ENCODE measurements around the gene LAMA5. TPM values are rescaled to one million over a fixed set of nuclear protein-coding genes. Genes with fewer than 3 reads are reported as not detected.
A peak's percentile ranks its signal among the peaks of the same experiment; 100 is the strongest.

LAMA5 gene
- polyA plus RNA-seq, 3 donors, result 0.05 TPM; not detected in 2

DNA sequence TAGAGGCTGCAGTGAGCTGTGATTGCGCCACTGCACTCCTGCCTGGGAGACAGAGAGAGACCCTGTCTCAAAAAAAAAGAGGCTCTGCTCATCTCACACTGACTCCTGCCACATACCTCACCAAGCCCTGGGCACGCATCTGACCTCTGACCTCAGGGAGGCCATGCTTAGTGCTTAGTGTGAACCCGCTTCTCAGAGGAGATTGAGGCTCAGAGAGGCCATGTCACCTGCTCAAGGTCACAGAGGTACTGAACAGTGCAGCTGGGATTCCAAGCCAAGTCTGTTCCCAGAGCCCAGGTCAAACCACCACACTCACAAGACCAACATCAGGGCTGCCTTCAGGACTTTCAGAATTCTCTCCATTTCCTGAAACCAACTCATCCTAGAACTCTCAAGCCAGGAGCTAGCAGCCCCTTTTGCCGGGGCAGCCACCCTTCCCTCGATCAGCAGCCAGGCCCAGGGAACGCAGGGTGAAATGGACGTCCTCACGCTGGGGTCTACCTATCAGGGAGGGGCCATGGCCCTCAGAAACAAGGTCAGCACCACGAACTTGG is 37.1 kb upstream of the LAMA5 start:
- H3K27me3 ChIP-seq (ENCODE audit: control insufficient read depth in 2 of 2, insufficient read depth in 2 of 2, low read length in 2 of 2), result no peaks in the 10 kb centered on the region
- H4K20me1 ChIP-seq (ENCODE audit: insufficient read depth, low read length), result peaks cover 10% of the 10 kb centered on the region
- H3K9me3 ChIP-seq (replicated peaks in 1 of 2; ENCODE audit: control insufficient read depth in 1 of 2, insufficient read depth in 1 of 2, low read length in 2 of 2), result no peaks in the 10 kb centered on the region
- H3K4me1 Mint-ChIP-seq, result peaks cover 25% of the 10 kb centered on the region
- DNase-seq, result no peak
- 100% methylated on average over 7 of the region's 9 CpGs for WGBS (ENCODE audit: insufficient coverage)
- peaks cover 9 to 24% of the 10 kb centered on the region in 2 donors for H3K36me3 Mint-ChIP-seq
- H3K27me3 Mint-ChIP-seq (ENCODE audit: low read depth in 3 of 3), result peaks cover 3 to 8% (median 4%) of the 10 kb centered on the region in 3 donors
- no peak overlapping the region for H3K9ac ChIP-seq (ENCODE audit: insufficient read depth, low read length, poor library complexity, severe bottlenecking)
- H3K27ac Mint-ChIP-seq, result peak overlapping the region in 2 of 7 donors; percentile 37 to 57
- H3K27ac ChIP-seq (ENCODE audit: low read depth in 1 of 2, low read length in 2 of 2), result peak overlapping the region in 1 of 2 donors; percentile 5
- no peak overlapping the region for H2AFZ ChIP-seq (ENCODE audit: insufficient read depth, low read depth, low read length, poor library complexity, severe bottlenecking)
- no peak overlapping the region for H3K4me2 ChIP-seq (replicated peaks; ENCODE audit: extremely low read depth, low read length, poor library complexity, severe bottlenecking)
- H3K9me3 Mint-ChIP-seq, result no peaks in the 10 kb centered on the region
- TF ChIP-seq, protein P1, sequence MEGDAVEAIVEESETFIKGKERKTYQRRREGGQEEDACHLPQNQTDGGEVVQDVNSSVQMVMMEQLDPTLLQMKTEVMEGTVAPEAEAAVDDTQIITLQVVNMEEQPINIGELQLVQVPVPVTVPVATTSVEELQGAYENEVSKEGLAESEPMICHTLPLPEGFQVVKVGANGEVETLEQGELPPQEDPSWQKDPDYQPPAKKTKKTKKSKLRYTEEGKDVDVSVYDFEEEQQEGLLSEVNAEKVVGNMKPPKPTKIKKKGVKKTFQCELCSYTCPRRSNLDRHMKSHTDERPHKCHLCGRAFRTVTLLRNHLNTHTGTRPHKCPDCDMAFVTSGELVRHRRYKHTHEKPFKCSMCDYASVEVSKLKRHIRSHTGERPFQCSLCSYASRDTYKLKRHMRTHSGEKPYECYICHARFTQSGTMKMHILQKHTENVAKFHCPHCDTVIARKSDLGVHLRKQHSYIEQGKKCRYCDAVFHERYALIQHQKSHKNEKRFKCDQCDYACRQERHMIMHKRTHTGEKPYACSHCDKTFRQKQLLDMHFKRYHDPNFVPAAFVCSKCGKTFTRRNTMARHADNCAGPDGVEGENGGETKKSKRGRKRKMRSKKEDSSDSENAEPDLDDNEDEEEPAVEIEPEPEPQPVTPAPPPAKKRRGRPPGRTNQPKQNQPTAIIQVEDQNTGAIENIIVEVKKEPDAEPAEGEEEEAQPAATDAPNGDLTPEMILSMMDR (IDR thresholded peaks at IDR 0.05), result no peak
- H3K79me2 ChIP-seq (ENCODE audit: insufficient read depth, low read length), result peaks cover 23% of the 10 kb centered on the region
- intact Hi-C loops (cut with micrococcal nuclease), result loop anchor here in 1 of 2 donors (10.0 kb wide), 2 partner anchors 169 to 391 kb away; partner anchors contain the start of genes MRGBP and OSBPL2
- H3K4me1 ChIP-seq (ENCODE audit: control insufficient read depth in 1 of 2, insufficient read depth in 2 of 2, low read length in 2 of 2), result peaks cover 25 to 33% of the 10 kb centered on the region in 2 donors
- peaks cover 3 to 9% of the 10 kb centered on the region in 2 donors for H3K36me3 ChIP-seq (replicated peaks in 1 of 2; ENCODE audit: control insufficient read depth in 1 of 2, insufficient read depth in 2 of 2, low read length in 2 of 2)
- H3K4me3 ChIP-seq (replicated peaks in 1 of 3; ENCODE audit: low read depth in 2 of 3, low read length in 3 of 3), result no peak overlapping the region
- no peak overlapping the region for H3K4me3 Mint-ChIP-seq

DNA sequence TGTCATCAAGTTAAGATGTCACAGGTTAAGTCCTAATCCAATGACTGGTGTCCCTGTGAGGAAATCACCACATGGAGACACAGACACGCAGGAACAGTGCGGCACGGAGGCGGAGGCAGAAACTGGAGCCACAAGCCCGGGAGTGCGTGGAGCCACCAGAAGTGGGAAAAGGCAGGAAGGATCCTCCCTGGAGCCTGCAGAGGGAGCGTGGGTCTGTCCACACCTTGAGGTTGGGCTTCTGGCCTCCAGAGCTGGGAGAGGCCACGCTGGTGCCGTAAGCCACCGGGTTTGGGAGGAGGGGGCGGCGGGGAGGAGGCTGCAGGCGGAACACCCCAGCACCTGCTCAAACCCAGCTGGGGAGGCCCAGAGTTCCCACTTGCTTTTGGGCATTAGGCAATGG is 36.2 kb upstream of the LAMA5 start:
- intact Hi-C loops (cut with micrococcal nuclease), result loop anchor here in 1 of 2 donors (10.0 kb wide), 2 partner anchors 169 to 391 kb away; partner anchors contain the start of genes MRGBP and OSBPL2
- Histone ChIP-seq H3K27ac (ENCODE audit: low read depth in 1 of 2, low read length in 2 of 2) (no peak overlapping the region), H4K20me1 (ENCODE audit: insufficient read depth, low read length) (peaks cover 10% of the 10 kb centered on the region), H3K27me3 (ENCODE audit: control insufficient read depth in 2 of 2, insufficient read depth in 2 of 2, low read length in 2 of 2) (no peaks in the 10 kb centered on the region), H3K79me2 (ENCODE audit: insufficient read depth, low read length) (peaks cover 23% of the 10 kb centered on the region), H3K9ac (ENCODE audit: insufficient read depth, low read length, poor library complexity, severe bottlenecking) (no peak overlapping the region), H3K4me1 (ENCODE audit: control insufficient read depth in 1 of 2, insufficient read depth in 2 of 2, low read length in 2 of 2) (peaks cover 25 to 33% of the 10 kb centered on the region in 2 donors), H3K36me3 (replicated peaks in 1 of 2; ENCODE audit: control insufficient read depth in 1 of 2, insufficient read depth in 2 of 2, low read length in 2 of 2) (peaks cover 3 to 9% of the 10 kb centered on the region in 2 donors), H2AFZ (ENCODE audit: insufficient read depth, low read depth, low read length, poor library complexity, severe bottlenecking) (no peak overlapping the region), H3K4me3 (replicated peaks in 1 of 3; ENCODE audit: low read depth in 2 of 3, low read length in 3 of 3) (no peak overlapping the region), H3K4me2 (replicated peaks; ENCODE audit: extremely low read depth, low read length, poor library complexity, severe bottlenecking) (no peak overlapping the region), H3K9me3 (replicated peaks in 1 of 2; ENCODE audit: control insufficient read depth in 1 of 2, insufficient read depth in 1 of 2, low read length in 2 of 2) (no peaks in the 10 kb centered on the region)
- Mint-ChIP-seq H3K4me3 (no peak overlapping the region), H3K36me3 (peaks cover 9 to 24% of the 10 kb centered on the region in 2 donors), H3K27ac (no peak overlapping the region), H3K27me3 (ENCODE audit: low read depth in 3 of 3) (peaks cover 2 to 4% (median 2%) of the 10 kb centered on the region in 3 donors), H3K9me3 (no peaks in the 10 kb centered on the region), H3K4me1 (peaks cover 25% of the 10 kb centered on the region)
- WGBS (ENCODE audit: insufficient coverage), result 96% methylated on average over 10 of the region's 13 CpGs
- no peak for DNase-seq
- TF ChIP-seq, protein P1 (IDR thresholded peaks at IDR 0.05), result no peak
